Measurements from ENCODE around the gene SERPINB10.

DNA sequence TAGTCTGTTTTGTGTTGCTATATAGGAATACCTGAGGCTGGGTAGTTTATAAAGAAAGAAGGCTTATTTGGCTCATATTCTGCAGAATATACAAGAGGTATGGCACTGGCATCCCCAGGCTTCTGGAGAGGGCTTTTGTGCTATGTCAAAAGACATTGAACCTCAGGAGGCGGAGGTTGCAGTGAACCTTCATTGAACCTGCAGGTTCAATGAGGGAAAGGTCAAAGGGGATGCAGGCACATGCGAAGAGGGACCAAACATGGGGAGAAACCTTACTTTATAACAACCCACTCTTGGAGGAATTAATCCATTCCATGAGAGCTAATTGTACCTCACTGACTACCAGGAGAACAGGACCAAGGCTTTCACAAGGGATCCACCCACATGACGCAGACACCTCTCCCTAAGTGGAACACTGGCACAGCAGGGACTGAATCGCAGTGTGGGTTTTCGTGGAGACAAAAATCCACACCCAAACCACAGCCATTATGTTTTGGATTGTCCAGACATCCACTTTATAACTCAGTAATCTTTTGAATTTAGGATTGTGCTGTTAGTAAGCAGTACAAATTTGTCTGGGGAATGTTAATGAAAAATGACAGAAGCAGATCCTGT lies 58.1 kb downstream of the SERPINB10 start:
- no peak for TF ChIP-seq CTCF (conservative IDR thresholded peaks at IDR 0.05)
- TF ChIP-seq EZH2 (IDR thresholded peaks at IDR 0.05; ENCODE audit: low read depth): no peak
